Measurements from ENCODE around the gene ANKRD44. TPM values are rescaled to one million over a fixed set of nuclear protein-coding genes. Genes with fewer than 3 reads are reported as not detected.

Gene ANKRD44
- total and polyA plus RNA-seq, 4 experiments from 2014 or later, result 51.5 to 248 (median 158) TPM

DNA sequence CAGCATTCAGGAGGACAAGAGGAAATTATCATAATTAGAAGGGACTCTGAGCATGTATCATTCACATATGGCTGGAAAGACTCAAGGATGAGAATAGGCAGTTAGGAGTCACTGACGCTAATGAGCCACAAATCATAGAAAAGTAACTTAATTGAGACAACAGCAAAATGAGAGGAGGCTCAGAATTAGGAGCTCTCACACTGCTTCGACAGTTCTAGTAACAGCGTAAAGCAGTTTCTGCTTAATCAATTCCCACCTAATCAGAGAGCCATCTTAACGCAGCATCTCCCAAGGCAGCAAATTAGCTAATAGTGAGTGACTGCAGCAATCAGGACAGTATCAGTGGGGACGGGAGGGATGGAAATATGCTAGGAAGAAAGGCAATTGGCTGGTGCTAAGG, 32.8 kb downstream of the ANKRD44 start:
- H3K27me3 ChIP-seq (ENCODE audit: insufficient read depth, low read length), result no peaks in the 10 kb centered on the region
- no peak overlapping the region for H3K4me3 ChIP-seq (ENCODE audit: low read length in 2 of 2)
- intact Hi-C loops (cut with micrococcal nuclease), result no loop called here
- Mint-ChIP-seq H3K4me1 (peaks cover 60 to 92% (median 77%) of the 10 kb centered on the region in 4 donors), H3K4me3 (peak overlapping the region in 6 of 8 donors; percentile 17 to 83 (median 48)), H3K36me3 (peaks cover 13 to 44% of the 10 kb centered on the region in 2 donors), H3K27ac (peak overlapping the region; percentile 59 to 90 (median 82)), H3K27me3 (no peaks in the 10 kb centered on the region), H3K9me3 (no peaks in the 10 kb centered on the region)
- peak overlapping the region; percentile 22 for H3K27ac ChIP-seq (ENCODE audit: low read depth, low read length)
- H3K4me1 ChIP-seq (ENCODE audit: insufficient read depth, low read length), result peaks cover 93% of the 10 kb centered on the region
- ChIA-PET POLR2A (ENCODE audit: partially characterized antibody) (interaction anchor here (1.0 to 6.3 kb wide), 5 partner anchors 11 to 80 kb away, joined by 3 to 49 read pairs (median 5); no protein-coding TSS in a partner anchor), CTCF (ENCODE audit: partially characterized antibody) (interaction anchor here (0.7 to 1.7 kb wide), 6 partner anchors 11 to 119 kb away, joined by 3 to 7 read pairs (median 3); no protein-coding TSS in a partner anchor)
- H3K9me3 ChIP-seq (ENCODE audit: control insufficient read depth in 1 of 2, low read length in 2 of 2), result no peaks in the 10 kb centered on the region
- no peak for DNase-seq
- no peaks in the 10 kb centered on the region for H3K36me3 ChIP-seq (ENCODE audit: insufficient read depth, low read length)

DNA sequence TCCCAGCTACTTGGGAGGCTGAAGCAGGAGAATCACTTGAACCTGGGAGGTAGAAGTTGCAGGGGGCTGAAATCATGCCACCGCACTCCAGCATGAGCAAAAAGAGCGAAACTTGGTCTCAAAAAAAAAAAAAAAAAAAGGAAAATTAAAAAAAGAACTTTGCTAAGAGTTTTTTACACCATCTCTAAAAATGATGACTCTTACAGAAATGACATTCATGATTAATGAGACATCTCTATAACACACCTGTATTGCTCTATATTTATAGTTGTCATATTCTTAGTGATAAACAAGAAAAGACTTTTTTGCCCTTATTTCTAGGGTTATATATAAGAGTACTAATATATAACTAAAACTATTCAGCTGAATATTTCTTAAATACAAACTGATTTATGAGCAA, 34.4 kb downstream of the ANKRD44 start:
- Histone ChIP-seq H3K4me1 (ENCODE audit: insufficient read depth, low read length) (peaks cover 92% of the 10 kb centered on the region), H3K9me3 (ENCODE audit: control insufficient read depth in 1 of 2, low read length in 2 of 2) (no peaks in the 10 kb centered on the region), H3K4me3 (ENCODE audit: low read length in 2 of 2) (no peak overlapping the region), H3K27ac (ENCODE audit: low read depth, low read length) (no peak overlapping the region), H3K36me3 (ENCODE audit: insufficient read depth, low read length) (no peaks in the 10 kb centered on the region), H3K27me3 (ENCODE audit: insufficient read depth, low read length) (no peaks in the 10 kb centered on the region)
- DNase-seq, result no peak
- Mint-ChIP-seq H3K4me1 (peaks cover 54 to 90% (median 75%) of the 10 kb centered on the region in 4 donors), H3K27me3 (no peaks in the 10 kb centered on the region), H3K27ac (peak overlapping the region in 1 of 7 donors; percentile 79), H3K36me3 (peaks cover 13 to 39% of the 10 kb centered on the region in 2 donors), H3K9me3 (no peaks in the 10 kb centered on the region), H3K4me3 (peak overlapping the region in 1 of 8 donors; percentile 41)
- intact Hi-C loops (cut with micrococcal nuclease), result no loop called here
- ChIA-PET POLR2A (ENCODE audit: partially characterized antibody) (interaction anchor here (0.8 to 6.3 kb wide), 5 partner anchors 9 to 39 kb away, joined by 3 to 49 read pairs (median 3); no protein-coding TSS in a partner anchor), CTCF (ENCODE audit: partially characterized antibody) (interaction anchor here (0.7 kb wide), 1 partner anchor 28 kb away, joined by 5 read pairs; no protein-coding TSS in a partner anchor)

DNA sequence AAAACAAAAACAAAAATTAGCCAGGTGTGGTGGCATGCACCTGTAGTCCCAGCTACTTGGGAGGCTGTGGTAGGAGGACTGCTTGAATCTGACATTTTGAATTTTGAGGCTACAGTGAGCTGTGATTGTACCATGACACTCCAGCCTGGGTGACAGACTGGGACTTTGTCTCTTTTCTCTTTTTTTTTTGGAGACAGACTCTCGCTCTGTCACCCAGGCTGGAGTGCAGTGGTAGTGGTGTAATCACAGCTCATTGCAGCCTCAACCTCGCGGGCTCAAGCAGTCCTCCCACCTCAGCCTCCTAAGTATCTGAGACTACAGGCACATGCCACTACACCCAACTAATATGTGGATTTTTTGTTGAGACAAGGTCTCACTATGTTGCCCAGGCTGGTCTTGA, 35.6 kb downstream of the ANKRD44 start:
- no peaks in the 10 kb centered on the region for H3K27me3 Mint-ChIP-seq
- Histone ChIP-seq H3K27me3 (ENCODE audit: insufficient read depth, low read length) (no peaks in the 10 kb centered on the region), H3K9me3 (ENCODE audit: control insufficient read depth in 1 of 2, low read length in 2 of 2) (no peaks in the 10 kb centered on the region), H3K27ac (ENCODE audit: low read depth, low read length) (peak overlapping the region; percentile 4), H3K4me3 (ENCODE audit: low read length in 2 of 2) (no peak overlapping the region), H3K36me3 (ENCODE audit: insufficient read depth, low read length) (no peaks in the 10 kb centered on the region), H3K4me1 (ENCODE audit: insufficient read depth, low read length) (peaks cover 92% of the 10 kb centered on the region)
- peak overlapping the region; percentile 22 to 91 (median 81) for H3K27ac Mint-ChIP-seq
- intact Hi-C loops (cut with micrococcal nuclease), result no loop called here
- peaks cover 56 to 90% (median 76%) of the 10 kb centered on the region in 4 donors for H3K4me1 Mint-ChIP-seq
- H3K4me3 Mint-ChIP-seq, result peak overlapping the region in 1 of 8 donors; percentile 69
- CTCF ChIA-PET (ENCODE audit: partially characterized antibody), result no interaction called here
- H3K9me3 Mint-ChIP-seq, result no peaks in the 10 kb centered on the region
- no peak for DNase-seq
- peaks cover 17 to 36% of the 10 kb centered on the region in 2 donors for H3K36me3 Mint-ChIP-seq
- POLR2A ChIA-PET (ENCODE audit: partially characterized antibody), result interaction anchor here (0.6 to 1.6 kb wide), 4 partner anchors 23 to 35 kb away, joined by 3 to 5 read pairs (median 4); no protein-coding TSS in a partner anchor

DNA sequence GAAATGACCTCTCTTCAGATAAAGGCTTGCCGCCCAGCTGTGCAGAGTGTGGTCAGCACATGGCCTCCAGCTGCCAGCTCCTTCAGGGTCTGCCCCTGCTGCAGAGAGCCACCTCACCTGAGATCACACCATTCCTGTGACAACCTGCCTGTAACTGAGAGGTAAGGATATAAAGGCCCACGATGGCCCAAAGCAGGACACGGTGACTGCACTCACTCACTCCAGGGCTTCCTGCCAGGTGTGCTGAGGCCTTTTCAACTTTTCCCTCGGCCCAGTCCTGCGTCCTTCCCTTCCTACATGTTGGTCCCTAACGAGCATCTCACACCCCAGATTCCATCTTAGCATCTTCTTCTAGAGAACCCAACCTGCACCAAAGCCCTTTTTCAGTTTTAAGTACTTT, 36.2 kb downstream of the ANKRD44 start:
- Histone ChIP-seq H3K36me3 (ENCODE audit: insufficient read depth, low read length) (no peaks in the 10 kb centered on the region), H3K4me3 (ENCODE audit: low read length in 2 of 2) (no peak overlapping the region), H3K9me3 (ENCODE audit: control insufficient read depth in 1 of 2, low read length in 2 of 2) (no peaks in the 10 kb centered on the region), H3K4me1 (ENCODE audit: insufficient read depth, low read length) (peaks cover 92% of the 10 kb centered on the region), H3K27me3 (ENCODE audit: insufficient read depth, low read length) (no peaks in the 10 kb centered on the region), H3K27ac (ENCODE audit: low read depth, low read length) (peak overlapping the region; percentile 4)
- no peak for DNase-seq
- ChIA-PET POLR2A (ENCODE audit: partially characterized antibody) (interaction anchor here (0.6 to 4.4 kb wide), 8 partner anchors 11 to 76 kb away, joined by 3 to 17 read pairs (median 6); no protein-coding TSS in a partner anchor), CTCF (ENCODE audit: partially characterized antibody) (interaction anchor here (0.7 to 1.9 kb wide), 3 partner anchors 13 to 78 kb away, joined by 3 to 10 read pairs (median 3); no protein-coding TSS in a partner anchor)
- Mint-ChIP-seq H3K4me1 (peaks cover 56 to 90% (median 76%) of the 10 kb centered on the region in 4 donors), H3K36me3 (peaks cover 17 to 34% of the 10 kb centered on the region in 2 donors), H3K9me3 (no peaks in the 10 kb centered on the region), H3K27me3 (no peaks in the 10 kb centered on the region), H3K27ac (peak overlapping the region; percentile 65 to 91 (median 86)), H3K4me3 (peak overlapping the region in 6 of 8 donors; percentile 9 to 69 (median 47))
- intact Hi-C loops (cut with micrococcal nuclease), result no loop called here

DNA sequence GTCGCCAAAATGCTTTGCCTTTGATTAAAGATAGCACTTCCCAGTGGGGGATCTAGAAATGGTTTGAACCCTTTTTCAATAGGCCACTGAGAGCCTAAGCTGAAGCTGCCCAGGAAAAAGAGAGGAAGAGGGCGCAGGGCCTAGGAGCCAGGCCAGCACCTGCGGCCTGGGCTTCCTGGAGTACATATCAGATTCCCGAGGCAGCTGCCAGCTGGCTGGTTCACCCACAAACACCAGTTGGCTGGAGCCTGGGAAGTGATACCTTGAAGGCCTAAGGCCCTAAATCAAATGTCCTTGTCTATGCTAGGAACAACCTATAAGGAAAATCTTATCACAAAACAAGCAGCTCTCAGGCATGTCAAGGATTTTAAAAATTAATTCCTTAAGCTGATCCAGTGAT, 37.1 kb downstream of the ANKRD44 start:
- no peaks in the 10 kb centered on the region for H3K27me3 ChIP-seq (ENCODE audit: insufficient read depth, low read length)
- intact Hi-C loops (cut with micrococcal nuclease), result no loop called here
- H3K27me3 Mint-ChIP-seq, result no peaks in the 10 kb centered on the region
- H3K36me3 ChIP-seq (ENCODE audit: insufficient read depth, low read length), result no peaks in the 10 kb centered on the region
- H3K27ac ChIP-seq (ENCODE audit: low read depth, low read length), result peak overlapping the region; percentile 18
- H3K4me1 ChIP-seq (ENCODE audit: insufficient read depth, low read length), result peaks cover 92% of the 10 kb centered on the region
- H3K4me1 Mint-ChIP-seq, result peaks cover 56 to 90% (median 76%) of the 10 kb centered on the region in 4 donors
- DNase-seq, result no peak
- H3K27ac Mint-ChIP-seq, result peak overlapping the region in 6 of 7 donors; percentile 50 to 87 (median 79)
- POLR2A ChIA-PET (ENCODE audit: partially characterized antibody), result interaction anchor here (0.7 to 11.3 kb wide), 8 partner anchors 12 to 75 kb away, joined by 3 to 156 read pairs (median 6); partner anchors contain the start of gene ANKRD44
- H3K9me3 Mint-ChIP-seq, result no peaks in the 10 kb centered on the region
- CTCF ChIA-PET (ENCODE audit: partially characterized antibody), result interaction anchor here (0.7 to 1.9 kb wide), 4 partner anchors 12 to 77 kb away, joined by 3 to 10 read pairs (median 3); no protein-coding TSS in a partner anchor
- H3K9me3 ChIP-seq (ENCODE audit: control insufficient read depth in 1 of 2, low read length in 2 of 2), result no peaks in the 10 kb centered on the region
- H3K4me3 Mint-ChIP-seq, result no peak overlapping the region
- H3K4me3 ChIP-seq (ENCODE audit: low read length in 2 of 2), result no peak overlapping the region
- peaks cover 17 to 33% of the 10 kb centered on the region in 2 donors for H3K36me3 Mint-ChIP-seq

DNA sequence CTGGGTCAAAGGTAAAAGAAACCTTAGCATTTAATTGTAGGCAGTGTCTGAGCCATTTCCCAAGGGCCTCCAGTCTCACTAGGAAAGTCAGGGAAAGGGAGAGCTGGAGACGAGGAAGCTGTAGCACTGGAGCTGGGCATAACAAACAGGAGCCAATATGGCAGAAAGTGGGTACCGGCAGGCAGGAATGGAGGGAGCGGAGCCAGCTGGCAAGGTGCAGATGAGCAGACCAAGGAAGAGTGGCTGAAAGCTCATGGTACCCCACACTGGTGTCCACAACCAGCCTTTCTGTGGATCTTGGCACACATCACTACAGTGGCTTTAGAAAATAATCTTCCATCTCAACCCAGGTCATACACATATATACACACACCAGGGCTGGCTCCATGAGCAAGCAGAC, 40.0 kb downstream of the ANKRD44 start:
- Mint-ChIP-seq H3K4me3 (peak overlapping the region in 7 of 8 donors; percentile 31 to 64 (median 61)), H3K4me1 (peaks cover 69 to 97% (median 87%) of the 10 kb centered on the region in 4 donors), H3K27ac (peak overlapping the region; percentile 77 to 98 (median 87)), H3K9me3 (no peaks in the 10 kb centered on the region), H3K36me3 (peaks cover 16 to 24% of the 10 kb centered on the region in 2 donors), H3K27me3 (no peaks in the 10 kb centered on the region)
- no peaks in the 10 kb centered on the region for H3K9me3 ChIP-seq (ENCODE audit: control insufficient read depth in 1 of 2, low read length in 2 of 2)
- peak overlapping the region; percentile 35 for H3K27ac ChIP-seq (ENCODE audit: low read depth, low read length)
- POLR2A ChIA-PET (ENCODE audit: partially characterized antibody), result interaction anchor here (0.8 to 11.3 kb wide), 10 partner anchors 8 to 283 kb away, joined by 3 to 156 read pairs (median 6); partner anchors contain the start of gene ANKRD44
- DNase-seq, result no peak
- peaks cover 96% of the 10 kb centered on the region for H3K4me1 ChIP-seq (ENCODE audit: insufficient read depth, low read length)
- no peaks in the 10 kb centered on the region for H3K36me3 ChIP-seq (ENCODE audit: insufficient read depth, low read length)
- H3K4me3 ChIP-seq (ENCODE audit: low read length in 2 of 2), result no peak overlapping the region
- no peaks in the 10 kb centered on the region for H3K27me3 ChIP-seq (ENCODE audit: insufficient read depth, low read length)
- intact Hi-C loops (cut with micrococcal nuclease), result no loop called here
- CTCF ChIA-PET (ENCODE audit: partially characterized antibody), result interaction anchor here (1.4 to 6.4 kb wide), 3 partner anchors 38 to 157 kb away, joined by 3 to 24 read pairs (median 8); partner anchors contain the start of gene ANKRD44

DNA sequence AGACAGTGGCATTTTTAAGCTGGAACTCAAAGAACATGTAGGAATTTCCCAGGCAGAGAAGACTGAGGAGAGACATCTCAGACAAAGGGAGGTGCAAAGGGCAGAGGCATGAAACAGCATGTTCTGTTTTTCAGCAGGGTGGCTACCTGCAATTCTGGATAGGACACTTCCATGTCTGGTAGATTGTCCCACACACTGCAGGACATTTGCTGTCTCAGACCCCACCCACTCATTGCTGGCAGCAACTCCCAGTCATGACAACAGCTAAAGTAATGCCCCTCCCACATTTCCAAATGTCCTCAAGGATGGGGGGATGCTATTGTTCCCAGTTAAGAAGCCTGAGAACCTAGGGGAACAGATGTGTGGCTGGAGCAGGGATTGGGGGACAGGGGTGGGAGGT, 40.8 kb downstream of the ANKRD44 start:
- DNase-seq, result no peak
- Mint-ChIP-seq H3K27me3 (no peaks in the 10 kb centered on the region), H3K36me3 (peaks cover 12 to 20% of the 10 kb centered on the region in 2 donors), H3K4me1 (peaks cover 71 to 98% (median 89%) of the 10 kb centered on the region in 4 donors), H3K27ac (peak overlapping the region; percentile 77 to 98 (median 87)), H3K9me3 (no peaks in the 10 kb centered on the region), H3K4me3 (peak overlapping the region in 7 of 8 donors; percentile 29 to 64 (median 61))
- ChIA-PET POLR2A (ENCODE audit: partially characterized antibody) (interaction anchor here (0.8 to 11.3 kb wide), 11 partner anchors 8 to 72 kb away, joined by 3 to 156 read pairs (median 11); partner anchors contain the start of gene ANKRD44), CTCF (ENCODE audit: partially characterized antibody) (interaction anchor here (1.4 to 6.4 kb wide), 2 partner anchors 39 to 69 kb away, joined by 3 to 24 read pairs; partner anchors contain the start of gene ANKRD44)
- peak overlapping the region; percentile 35 for H3K27ac ChIP-seq (ENCODE audit: low read depth, low read length)
- intact Hi-C loops (cut with micrococcal nuclease), result loop anchor here (1.0 kb wide), 1 partner anchor 15 kb away; no protein-coding TSS in a partner anchor
- H3K4me1 ChIP-seq (ENCODE audit: insufficient read depth, low read length), result peaks cover 98% of the 10 kb centered on the region
- H3K36me3 ChIP-seq (ENCODE audit: insufficient read depth, low read length), result no peaks in the 10 kb centered on the region
- H3K27me3 ChIP-seq (ENCODE audit: insufficient read depth, low read length), result no peaks in the 10 kb centered on the region
- H3K9me3 ChIP-seq (ENCODE audit: control insufficient read depth in 1 of 2, low read length in 2 of 2), result no peaks in the 10 kb centered on the region
- H3K4me3 ChIP-seq (ENCODE audit: low read length in 2 of 2), result peak overlapping the region in 1 of 2 donors; percentile 20

All from CD4-positive, alpha-beta memory T cell (primary cell).